GM19463 (cell line): ENCODE data around the gene CDKN2B-AS1.

Experiments used
- ATAC-seq: cut with Tn5 transposase; IDR thresholded peaks from one replicate; pipeline ENCODE4 v1.9.1; 2021; ENCODE audit warnings: mild to moderate bottlenecking, moderate library complexity; ENCODE audit not compliant: unreplicated experiment

CDKN2B-AS1 gene

GRCh38 chr9:21982391-21982790 is 12.2 kb upstream of the CDKN2B-AS1 start:
- no peak for ATAC-seq

GRCh38 chr9:21982861-21983560 is 11.6 kb upstream of the CDKN2B-AS1 start:
- ATAC-seq, result no peak

GRCh38 chr9:21983561-21983935 is 11.0 kb upstream of the CDKN2B-AS1 start:
- no peak for ATAC-seq

DNA sequence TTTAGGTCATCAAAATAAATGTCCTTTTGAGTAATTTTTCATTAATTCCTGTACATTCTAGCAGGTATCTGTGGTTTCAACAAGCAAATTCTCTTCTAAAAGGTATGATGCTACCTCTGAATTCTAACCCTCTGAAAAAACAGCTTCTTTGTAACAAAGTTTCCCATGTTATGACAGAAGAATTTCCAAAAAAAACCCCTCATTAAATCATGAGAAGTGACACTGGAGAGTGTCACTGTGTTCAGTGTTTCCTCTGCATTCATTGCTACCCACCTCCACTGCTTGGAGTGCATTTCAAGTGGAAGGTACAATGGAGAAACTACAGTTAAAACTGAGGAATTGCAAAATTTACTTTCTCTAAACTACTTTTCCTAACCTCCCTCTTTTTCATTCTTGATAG is 10.5 kb upstream of the CDKN2B-AS1 start:
- no peak for ATAC-seq

DNA sequence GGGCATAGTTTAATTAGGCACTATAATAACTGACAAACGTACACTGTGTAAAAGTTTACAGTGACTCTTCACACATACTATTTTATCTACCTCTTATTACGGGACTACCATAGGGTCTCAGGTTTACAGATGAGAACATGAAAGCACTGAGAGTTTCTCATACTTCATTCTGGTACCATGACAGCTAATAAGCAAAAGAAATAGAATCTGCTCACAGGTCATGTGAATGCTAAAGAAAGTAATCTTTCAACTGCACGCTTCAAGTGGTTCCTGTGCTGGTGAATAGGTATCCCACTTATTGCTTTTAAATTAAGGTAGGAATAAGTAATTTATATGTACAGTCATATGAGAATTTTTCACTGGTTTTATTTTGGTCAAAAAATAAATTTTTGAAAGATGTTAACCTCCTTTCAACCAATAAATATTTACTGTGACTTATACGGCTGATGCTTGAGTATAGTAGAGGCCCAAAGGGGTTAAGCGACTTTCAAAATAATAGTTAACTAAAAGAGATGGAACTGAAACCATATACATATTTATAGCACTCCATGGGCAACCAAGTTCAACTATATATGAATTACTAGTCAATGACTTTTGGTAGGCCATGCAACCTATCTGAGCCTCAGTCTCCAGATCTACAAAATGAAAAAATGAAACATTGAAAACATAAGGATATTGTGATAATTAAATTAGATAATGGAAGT is 8.5 kb upstream of the CDKN2B-AS1 start:
- ATAC-seq, result peak; percentile 73

- no peak for ATAC-seq
Measured at GRCh38 chr9:21988056-21988990, 6.3 kb upstream of the CDKN2B-AS1 start.

DNA sequence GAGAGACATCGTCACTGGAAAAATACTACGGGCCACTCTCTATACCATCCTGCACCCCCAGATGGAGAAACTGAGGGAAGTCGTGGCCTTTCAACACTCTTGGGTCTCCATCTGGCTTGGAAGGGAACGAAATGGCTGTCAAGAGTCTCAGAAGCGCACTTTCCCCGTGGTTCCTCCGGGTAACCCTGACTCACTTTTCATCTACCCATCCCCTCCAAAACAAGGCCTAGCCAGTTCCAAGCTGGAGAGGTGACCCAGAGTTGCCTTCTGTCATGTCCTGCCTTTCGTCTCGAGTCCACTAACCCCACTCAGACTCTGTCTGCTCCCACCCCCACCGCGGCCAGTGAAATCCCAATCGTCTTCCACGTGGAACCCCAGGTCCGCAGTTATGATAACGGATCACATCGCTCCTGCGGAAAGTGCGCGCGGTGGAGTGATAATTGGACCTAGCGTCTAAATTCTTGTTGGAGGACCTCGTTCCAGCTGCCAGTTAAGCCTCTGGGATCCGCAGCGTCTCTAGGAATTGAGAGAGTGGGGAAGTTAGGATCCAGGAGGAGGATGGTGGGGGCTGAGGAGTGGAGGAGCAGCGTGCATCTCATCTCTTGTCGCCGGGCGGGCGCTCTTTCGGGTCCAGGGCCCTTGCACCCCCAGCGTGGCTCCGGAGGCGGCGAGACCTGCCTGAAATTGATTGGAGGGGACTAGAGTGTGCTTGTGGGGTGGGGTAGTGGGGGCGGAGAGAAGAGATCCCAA is 5.0 kb upstream of the CDKN2B-AS1 start:
- no peak for ATAC-seq

DNA sequence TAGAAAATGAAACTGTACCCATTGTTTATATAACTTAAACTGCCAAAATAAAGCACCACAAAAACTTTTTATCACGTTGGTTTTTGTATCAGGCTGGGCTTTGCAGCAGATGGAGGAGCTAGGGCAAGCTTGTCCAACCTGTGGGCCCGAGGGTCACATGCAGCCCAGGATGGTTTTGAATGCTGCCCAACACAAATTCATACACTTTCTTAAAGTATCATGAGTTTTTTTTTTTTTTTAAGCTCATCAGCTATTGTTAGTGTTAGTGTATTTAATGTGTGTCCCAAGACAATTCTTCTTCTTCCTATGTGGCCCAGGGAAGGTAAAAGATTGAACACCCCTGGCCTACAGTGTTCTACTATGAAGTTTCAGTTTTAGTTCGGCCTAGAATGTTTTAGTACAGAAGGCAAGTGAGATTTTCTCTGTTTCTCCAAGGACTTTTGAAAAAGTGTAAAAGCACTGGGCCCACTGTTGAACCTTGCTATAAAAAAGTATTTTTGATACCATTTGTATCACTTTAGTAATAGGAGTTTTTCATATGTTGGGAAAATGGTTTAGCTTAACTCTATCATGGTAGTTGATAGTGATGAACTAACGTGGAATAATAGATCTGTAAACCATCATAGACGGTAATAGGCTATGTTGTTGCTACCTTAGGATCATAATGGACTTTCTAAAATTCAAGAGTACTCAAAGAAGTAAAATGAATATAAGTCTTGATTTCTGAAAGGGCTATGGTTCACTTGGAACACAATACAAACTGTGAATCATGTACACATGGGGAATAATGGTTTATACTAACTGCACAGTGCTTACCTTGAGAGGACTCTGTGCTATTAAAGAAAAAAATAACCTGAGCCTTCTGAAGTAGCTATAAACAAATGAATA is 3.3 kb upstream of the CDKN2B-AS1 start:
- no peak for ATAC-seq

GRCh38 chr9:21993007-21993406 is 1.6 kb upstream of the CDKN2B-AS1 start:
- no peak for ATAC-seq

DNA sequence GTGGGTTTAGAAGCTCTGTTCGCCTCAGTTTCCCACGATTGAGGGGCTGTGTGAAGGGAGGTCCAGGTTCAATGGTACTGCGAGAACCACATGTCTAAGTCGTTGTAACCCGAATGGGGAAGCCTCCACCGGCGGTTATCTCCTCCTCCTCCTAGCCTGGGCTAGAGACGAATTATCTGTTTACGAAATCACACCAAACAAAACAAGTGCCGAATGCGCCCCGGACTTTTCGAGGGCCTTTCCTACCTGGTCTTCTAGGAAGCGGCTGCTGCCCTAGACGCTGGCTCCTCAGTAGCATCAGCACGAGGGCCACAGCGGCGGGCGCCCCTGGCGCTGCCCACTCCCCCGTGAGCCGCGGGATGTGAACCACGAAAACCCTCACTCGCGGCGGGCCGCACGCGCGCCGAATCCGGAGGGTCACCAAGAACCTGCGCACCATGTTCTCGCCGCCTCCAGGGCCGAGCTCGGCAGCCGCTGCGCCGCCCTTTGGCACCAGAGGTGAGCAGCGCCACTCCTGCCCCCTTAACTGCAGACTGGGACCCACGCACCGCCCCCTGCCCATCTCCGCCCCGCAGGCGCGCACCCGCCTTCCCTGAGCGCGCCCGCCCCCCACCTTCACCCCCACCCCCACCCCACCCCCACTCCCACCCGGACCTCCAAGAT is 567 bp upstream of the CDKN2B-AS1 start, which contains the start of gene CDKN2A:
Gene CDKN2A (minus strand): TSS at position 500 of the 663 bp plus-strand sequence.
- peak; percentile 39 for ATAC-seq

DNA sequence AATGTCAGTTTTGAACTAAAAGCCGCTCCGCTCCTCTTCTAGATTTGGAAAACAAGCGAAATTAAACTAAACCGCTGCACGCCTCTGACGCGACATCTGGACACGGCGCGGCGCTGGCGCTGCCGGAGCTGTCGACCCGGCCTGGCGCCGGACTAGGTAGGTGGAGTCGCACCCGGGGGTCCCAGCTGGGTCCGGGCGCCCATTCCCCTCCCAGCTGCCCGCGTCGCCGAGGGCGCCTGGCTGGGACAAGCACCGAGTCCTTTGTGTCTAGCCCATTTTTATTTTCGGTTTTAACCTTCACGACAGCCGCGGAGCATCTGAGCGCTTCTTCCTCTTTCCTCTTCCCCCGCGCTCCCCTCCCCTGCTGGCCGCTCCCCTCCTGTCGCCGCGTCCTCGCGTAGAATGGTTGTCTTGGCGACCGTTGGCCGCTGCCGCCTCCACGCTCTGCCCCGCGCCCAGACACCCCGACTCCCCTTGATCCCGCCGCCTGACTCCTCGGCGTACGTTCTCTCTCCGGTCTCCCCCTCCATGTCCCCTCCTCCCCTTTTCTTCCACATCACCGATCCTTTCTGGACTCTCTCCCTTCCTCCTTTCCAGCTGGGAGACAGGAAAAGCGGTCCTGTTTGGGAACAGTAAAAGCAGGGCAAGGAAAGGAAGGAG is 545 bp downstream of the CDKN2B-AS1 start:
- peak; percentile 83 for ATAC-seq

DNA sequence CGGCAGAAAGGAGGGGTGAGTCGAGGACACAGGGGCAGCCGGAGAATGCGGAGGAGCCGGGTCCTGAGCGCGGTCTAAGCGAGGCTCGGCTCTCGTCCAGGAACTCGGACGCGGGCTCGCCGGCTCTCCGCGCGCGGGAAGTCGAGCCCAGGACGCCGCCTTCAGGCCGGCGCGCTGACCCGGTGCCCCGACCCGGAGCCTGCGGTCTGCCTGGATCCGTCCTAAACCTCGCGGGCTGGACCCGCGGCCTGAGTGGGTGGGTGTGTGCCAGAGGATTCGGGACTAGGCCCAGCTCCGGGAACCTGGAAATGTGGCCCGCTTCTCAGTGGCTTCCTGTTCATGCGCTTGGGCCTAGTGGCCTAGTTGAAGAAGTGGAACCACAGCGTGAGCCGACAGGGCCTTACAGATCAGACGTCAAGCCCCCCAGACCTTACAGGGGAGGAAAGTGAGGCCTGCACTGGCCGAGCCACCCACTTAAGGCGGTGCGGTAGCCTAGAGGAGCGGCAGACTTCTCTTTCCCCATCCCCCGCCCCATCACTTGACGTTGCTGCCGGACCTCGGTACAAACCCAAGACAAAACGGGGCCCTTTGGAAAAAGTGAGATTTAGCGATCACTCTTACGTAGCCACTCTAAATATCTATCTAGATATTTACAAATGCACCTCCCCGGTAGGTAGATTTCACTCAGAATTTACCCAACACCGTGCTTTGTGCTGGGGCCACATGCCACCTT is 1.2 kb downstream of the CDKN2B-AS1 start:
- no peak for ATAC-seq

- no peak for ATAC-seq
Measured at GRCh38 chr9:21996438-21996837, 1.8 kb downstream of the CDKN2B-AS1 start.

- ATAC-seq, result no peak
Measured at GRCh38 chr9:21996858-21997257, 2.3 kb downstream of the CDKN2B-AS1 start.

GRCh38 chr9:21997480-21997879 is 2.9 kb downstream of the CDKN2B-AS1 start:
- ATAC-seq, result no peak

DNA sequence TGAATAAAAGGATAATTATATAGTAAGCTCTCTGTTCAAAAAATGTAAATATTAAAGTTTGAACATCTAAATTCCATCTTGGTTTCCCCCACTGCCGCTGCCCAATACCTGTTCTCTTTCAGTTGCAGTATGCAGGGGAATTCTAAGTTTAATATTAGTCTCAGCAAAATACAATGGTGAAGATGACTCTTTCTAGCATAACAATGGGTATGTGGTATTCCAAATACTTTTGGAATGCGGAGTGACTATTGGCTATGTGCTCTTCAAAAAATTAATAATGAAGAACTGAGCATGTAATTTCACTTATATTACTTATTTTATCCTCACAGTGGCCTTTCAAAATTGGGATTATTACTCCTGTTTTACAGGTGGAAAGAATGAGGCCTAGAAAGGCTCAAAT is 3.4 kb downstream of the CDKN2B-AS1 start:
- no peak for ATAC-seq

DNA sequence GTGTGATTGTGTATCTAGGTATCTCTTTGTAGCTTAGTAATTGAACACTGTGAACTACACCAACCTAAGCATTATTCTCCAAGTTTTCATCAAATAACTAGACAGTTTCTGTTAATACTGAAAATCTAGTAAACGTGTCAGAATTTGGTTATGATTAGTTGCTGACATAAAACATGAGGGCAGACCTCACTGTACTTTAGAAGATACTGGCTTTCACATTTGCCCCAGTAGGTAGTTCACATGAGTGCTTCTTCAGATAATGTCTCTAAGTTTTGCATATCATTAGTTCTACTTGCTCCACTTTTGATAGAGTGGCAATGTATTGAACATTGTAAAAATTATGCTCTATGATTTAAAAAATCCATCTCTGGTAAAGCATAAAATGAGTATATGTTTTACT is 7.4 kb downstream of the CDKN2B-AS1 start:
- ATAC-seq, result no peak
